Measurements from ENCODE around the gene ATP1A1. TPM values are rescaled to one million over a fixed set of nuclear protein-coding genes. Genes with fewer than 3 reads are reported as not detected.

The ATP1A1 gene
- total and polyA plus RNA-seq, 9 of the 15 experiments (the other 6 are each of a cell fraction or from before 2014, with no cell fraction given) = 99.3 to 513 (median 234) TPM

- TF ChIP-seq ZNF511 (CRISPR knock-in tag; IDR thresholded peaks at IDR 0.05) (0 out of 2 replicates have a peak, but pooled peaks have one; percentile 19), MAZ (CRISPR knock-in tag; conservative IDR thresholded peaks at IDR 0.05 in 1 of 2, IDR thresholded peaks at IDR 0.05 in 1 of 2) (peak; percentile 67 to 85), NR2C2 (CRISPR knock-in tag; IDR thresholded peaks at IDR 0.05) (no peak), NR2C2 (tag; IDR thresholded peaks at IDR 0.05) (peak; percentile 49; the same call in 1 of the 2 replicates), EGR1 (conservative IDR thresholded peaks at IDR 0.05) (peak; percentile 25; the same call in 1 of the 2 replicates), SIN3A (IDR thresholded peaks at IDR 0.05; ENCODE audit: borderline replicate concordance in 2 of 2, control insufficient read depth in 1 of 2, low read depth in 2 of 2, low read length in 2 of 2) (peak; percentile 5 to 20; a peak in 1 of 4 replicates), UBTF (IDR thresholded peaks at IDR 0.05; ENCODE audit: borderline replicate concordance in 1 of 2, low read depth in 2 of 2, low read length in 2 of 2) (peak; percentile 58 to 63; a peak in 2 of 4 replicates), MXI1 (IDR thresholded peaks at IDR 0.05; ENCODE audit: low read depth, low read length) (no peak; the same call in 1 of the 2 replicates), ZBTB40 (IDR thresholded peaks at IDR 0.05) (peak; percentile 66; the same call in 1 of the 2 replicates), ZBTB40 (CRISPR knock-in tag; IDR thresholded peaks at IDR 0.05) (no peak), CHCHD3 (CRISPR knock-in tag; IDR thresholded peaks at IDR 0.05) (no peak), RBM22 (IDR thresholded peaks at IDR 0.05; ENCODE audit: low read depth, low read length, poor library complexity, severe bottlenecking) (peak; percentile 68), ZNF175 (CRISPR knock-in tag; IDR thresholded peaks at IDR 0.05; ENCODE audit: low read depth) (peak; percentile 48; the same call in 1 of the 2 replicates)
These were observed 648 bp downstream of the ATP1A1 start (continued) for GRCh38 chr1:116373431-116374352.
